C4-2B (cell line): ENCODE results near the gene METTL21C.
A peak's percentile ranks its signal among the peaks of the same experiment; 100 is the strongest.

Experiments
- H3K27ac ChIP-seq: fragments of 450-650 bp; 2 replicates; pipeline ENCODE4 v1.5.1; 2017
- ZFX ChIP-seq: fragments of 450-650 bp; IDR thresholded peaks from 2 replicates; pipeline ENCODE4 v1.6.1; 2017
- TF ChIP-seq, protein P1 (sequence below): fragments of 450-650 bp; conservative IDR thresholded peaks from 2 replicates; pipeline ENCODE4 v1.5.1; 2017; ENCODE audit warnings: mild to moderate bottlenecking

The METTL21C gene

GRCh38 chr13:102670130-102670529 lies 24.7 kb downstream of the METTL21C start:
- H3K27ac ChIP-seq, result no peak overlapping the region
- TF ChIP-seq, protein P1, sequence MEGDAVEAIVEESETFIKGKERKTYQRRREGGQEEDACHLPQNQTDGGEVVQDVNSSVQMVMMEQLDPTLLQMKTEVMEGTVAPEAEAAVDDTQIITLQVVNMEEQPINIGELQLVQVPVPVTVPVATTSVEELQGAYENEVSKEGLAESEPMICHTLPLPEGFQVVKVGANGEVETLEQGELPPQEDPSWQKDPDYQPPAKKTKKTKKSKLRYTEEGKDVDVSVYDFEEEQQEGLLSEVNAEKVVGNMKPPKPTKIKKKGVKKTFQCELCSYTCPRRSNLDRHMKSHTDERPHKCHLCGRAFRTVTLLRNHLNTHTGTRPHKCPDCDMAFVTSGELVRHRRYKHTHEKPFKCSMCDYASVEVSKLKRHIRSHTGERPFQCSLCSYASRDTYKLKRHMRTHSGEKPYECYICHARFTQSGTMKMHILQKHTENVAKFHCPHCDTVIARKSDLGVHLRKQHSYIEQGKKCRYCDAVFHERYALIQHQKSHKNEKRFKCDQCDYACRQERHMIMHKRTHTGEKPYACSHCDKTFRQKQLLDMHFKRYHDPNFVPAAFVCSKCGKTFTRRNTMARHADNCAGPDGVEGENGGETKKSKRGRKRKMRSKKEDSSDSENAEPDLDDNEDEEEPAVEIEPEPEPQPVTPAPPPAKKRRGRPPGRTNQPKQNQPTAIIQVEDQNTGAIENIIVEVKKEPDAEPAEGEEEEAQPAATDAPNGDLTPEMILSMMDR, result no peak
- no peak for TF ChIP-seq ZFX

GRCh38 chr13:102667911-102668310 lies 26.9 kb downstream of the METTL21C start:
- no peak overlapping the region for H3K27ac ChIP-seq
- TF ChIP-seq, protein P1, result no peak
- TF ChIP-seq ZFX, result no peak

DNA sequence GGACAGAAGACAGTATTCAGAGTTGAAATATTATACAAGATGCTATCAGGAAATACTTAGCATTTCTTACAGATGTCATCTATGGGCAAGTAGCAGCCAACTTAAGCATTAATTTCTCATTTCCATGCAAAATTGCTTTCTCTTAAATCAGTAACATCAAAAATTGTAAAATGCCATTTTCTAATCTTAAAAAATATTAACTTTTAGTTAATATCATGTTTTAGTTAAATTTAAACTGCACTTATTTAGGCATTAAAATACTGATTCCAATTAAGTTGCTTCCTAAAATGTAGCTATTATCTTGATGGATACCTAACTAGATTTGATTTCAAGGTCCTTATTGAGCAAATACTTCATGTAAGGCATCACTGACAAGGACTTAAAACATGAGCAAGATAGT lies 27.8 kb downstream of the METTL21C start:
- TF ChIP-seq ZFX, result no peak
- TF ChIP-seq, protein P1, result no peak
- H3K27ac ChIP-seq, result no peak overlapping the region

GRCh38 chr13:102659168-102659713 lies 35.6 kb downstream of the METTL21C start:
- H3K27ac ChIP-seq, result no peak overlapping the region
- TF ChIP-seq, protein P1, result no peak
- TF ChIP-seq ZFX, result no peak

DNA sequence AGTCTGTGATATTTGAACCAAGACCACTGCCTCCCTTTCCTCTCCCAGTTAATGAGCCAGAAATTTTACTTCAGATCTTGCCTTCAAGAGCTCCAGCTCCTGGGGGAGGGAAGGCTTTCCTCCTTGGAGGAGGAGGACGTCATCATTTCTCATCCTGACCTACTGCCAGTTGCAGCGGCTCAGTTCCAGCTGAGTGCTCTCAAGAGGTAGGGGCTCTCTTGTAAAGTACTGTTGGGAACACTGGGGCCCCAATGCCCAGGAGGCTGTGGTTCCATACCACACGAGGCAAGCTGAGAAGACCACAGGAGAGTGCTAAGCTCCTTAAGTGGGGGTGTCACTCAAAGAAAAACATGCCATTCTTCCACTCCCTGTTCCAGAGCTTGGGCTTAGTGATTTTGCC lies 36.2 kb downstream of the METTL21C start:
- no peak overlapping the region for H3K27ac ChIP-seq
- TF ChIP-seq ZFX, result no peak
- TF ChIP-seq, protein P1, result no peak

- no peak overlapping the region for H3K27ac ChIP-seq
- TF ChIP-seq ZFX, result no peak
- TF ChIP-seq, protein P1, result peak; percentile 35
Observed at GRCh38 chr13:102657630-102658029, 37.2 kb downstream of the METTL21C start.

DNA sequence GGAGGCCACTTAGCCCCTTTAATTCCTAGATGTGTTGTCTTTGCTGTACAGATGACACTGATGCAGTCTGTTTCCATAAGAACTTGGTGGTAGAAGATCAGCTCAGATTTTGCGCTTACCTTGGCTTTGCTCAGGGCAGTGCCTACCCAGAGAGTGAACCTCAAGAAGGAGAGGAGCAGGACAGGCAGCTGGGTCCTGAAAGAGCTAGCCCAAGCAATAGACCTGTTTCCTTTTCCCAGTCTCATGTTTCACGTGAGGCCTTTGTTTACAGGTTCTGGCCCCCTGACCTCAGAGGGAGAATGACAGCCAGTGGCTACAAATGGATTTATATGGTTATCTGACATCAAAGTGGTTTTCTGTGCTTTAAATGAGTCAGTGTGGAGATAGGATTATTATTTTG lies 40.1 kb downstream of the METTL21C start:
- TF ChIP-seq, protein P1, result no peak
- TF ChIP-seq ZFX, result no peak

More for the DNA sequence above, 40.1 kb downstream of the METTL21C start:
- H3K27ac ChIP-seq, result no peak overlapping the region
